Thymus (tissue), 11 donors: ENCODE data around the gene BRAT1. TPM values are rescaled to one million over a fixed set of nuclear protein-coding genes. Genes with fewer than 3 reads are reported as not detected.
"Not testable (repeated sequence)": the region's sequence is repeated elsewhere in the genome, so short reads cannot be mapped to it uniquely, and the experiment has no call there.

Experiments used
- DNase-seq, 9 donors: peaks; one replicate each; pipeline ENCODE4 v3.0.0-alpha.2; 2013; ENCODE audit warnings: low spot score in 9 of 9, low read depth in 6 of 9, missing footprints in 1 of 9
- H3K27ac ChIP-seq, 2 donors: one replicate each; pipeline ENCODE4 v1.5.1; 2013; ENCODE audit warnings: control low read depth in 1 of 2, low read depth in 1 of 2, low read length in 1 of 2, mild to moderate bottlenecking in 1 of 2, moderate library complexity in 1 of 2
- H3K27me3 ChIP-seq, 2 donors: one replicate each; pipeline ENCODE4 v1.5.1; 2013; ENCODE audit warnings: low read length in 1 of 2; ENCODE audit not compliant: control insufficient read depth in 2 of 2, insufficient read depth in 1 of 2
- H3K36me3 ChIP-seq, 2 donors: one replicate each; pipeline ENCODE4 v1.5.1; 2013; ENCODE audit warnings: low read length in 1 of 2, mild to moderate bottlenecking in 1 of 2, moderate library complexity in 1 of 2; ENCODE audit not compliant: control insufficient read depth in 2 of 2, insufficient read depth in 2 of 2
- H3K4me1 ChIP-seq, 2 donors: one replicate each; pipeline ENCODE4 v1.5.1; 2013; ENCODE audit warnings: low read length in 2 of 2; ENCODE audit not compliant: control insufficient read depth in 2 of 2, insufficient read depth in 2 of 2
- H3K4me3 ChIP-seq, 2 donors: one replicate each; pipeline ENCODE4 v1.5.1; 2013; ENCODE audit warnings: low read length in 2 of 2, control low read depth in 1 of 2, mild to moderate bottlenecking in 1 of 2
- H3K9me3 ChIP-seq, 2 donors: one replicate each; pipeline ENCODE4 v1.5.1; 2013; ENCODE audit warnings: low read length in 1 of 2, mild to moderate bottlenecking in 1 of 2; ENCODE audit not compliant: control insufficient read depth in 2 of 2, insufficient read depth in 1 of 2
- WGBS: extraction: QIAGEN DNeasy Blood & Tissue Kit; methylation state at CpG from one replicate; pipeline ENCODE4 v1.1.7; 2013; 5-methylcytosine and 5-hydroxymethylcytosine counted together
- polyA plus RNA-seq: library from polyadenylated mRNA; stranded (reverse); fragments of 200-250 nt; gene quantifications from one replicate; pipeline ENCODE4 v1.2.3, GENCODE V29; 2013
- total RNA-seq: library from RNA; stranded (reverse); fragments of 120-200 nt; gene quantifications from one replicate; pipeline ENCODE4 v1.2.4, GENCODE V29; 2013
- donor health status: healthy.

BRAT1 gene
- total and polyA plus RNA-seq, 2 donors = 19.9 to 40.8 TPM

- no peak for DNase-seq
- H3K4me1 ChIP-seq = peaks cover 0 to 5% of the 10 kb centered on the region in 2 donors
Observed at GRCh38 chr7:2597273-2597640, 41.9 kb upstream of the BRAT1 start.

GRCh38 chr7:2596464-2597272 lies 41.3 kb upstream of the BRAT1 start:
- DNase-seq = no peak
- no peak overlapping the region for H3K27ac ChIP-seq
- H3K9me3 ChIP-seq = peaks cover 0 to 5% of the 10 kb centered on the region in 2 donors
- H3K4me3 ChIP-seq = no peak overlapping the region
- no peaks in the 10 kb centered on the region for H3K27me3 ChIP-seq
- H3K4me1 ChIP-seq = no peaks in the 10 kb centered on the region
- peaks cover 4 to 19% of the 10 kb centered on the region in 2 donors for H3K36me3 ChIP-seq
- WGBS = 95% methylated on average over 22 of the region's 22 CpGs

More at GRCh38 chr7:2597273-2597640, 41.9 kb upstream of the BRAT1 start:
- Histone ChIP-seq H3K27me3 (no peaks in the 10 kb centered on the region), H3K36me3 (peaks cover 4 to 19% of the 10 kb centered on the region in 2 donors), H3K4me3 (no peak overlapping the region), H3K9me3 (peaks cover 0 to 5% of the 10 kb centered on the region in 2 donors), H3K27ac (no peak overlapping the region)
- 93% methylated on average over 13 of the region's 13 CpGs for WGBS

- WGBS = 96% methylated on average over 27 of the region's 27 CpGs
- H3K27ac ChIP-seq = no peak overlapping the region
- no peaks in the 10 kb centered on the region for H3K27me3 ChIP-seq
- peaks cover 0 to 5% of the 10 kb centered on the region in 2 donors for H3K9me3 ChIP-seq
- H3K36me3 ChIP-seq = peaks cover 4 to 19% of the 10 kb centered on the region in 2 donors
- no peaks in the 10 kb centered on the region for H3K4me1 ChIP-seq
- no peak for DNase-seq
- no peak overlapping the region for H3K4me3 ChIP-seq
Observed at GRCh38 chr7:2595258-2595860, 40.0 kb upstream of the BRAT1 start.

GRCh38 chr7:2594599-2594998 lies 39.3 kb upstream of the BRAT1 start:
- H3K36me3 ChIP-seq = peaks cover 4 to 19% of the 10 kb centered on the region in 2 donors

GRCh38 chr7:2593036-2593727 lies 37.9 kb upstream of the BRAT1 start:
- H3K27ac ChIP-seq = no peak overlapping the region
- 98% methylated on average over 38 of the region's 38 CpGs for WGBS
- H3K4me1 ChIP-seq = no peaks in the 10 kb centered on the region
- no peak for DNase-seq
- peaks cover 0 to 16% of the 10 kb centered on the region in 2 donors for H3K36me3 ChIP-seq
- no peaks in the 10 kb centered on the region for H3K27me3 ChIP-seq
- no peak overlapping the region for H3K4me3 ChIP-seq
- H3K9me3 ChIP-seq = peaks cover 0 to 5% of the 10 kb centered on the region in 2 donors

More at GRCh38 chr7:2594599-2594998, 39.3 kb upstream of the BRAT1 start:
- H3K9me3 ChIP-seq = peaks cover 0 to 5% of the 10 kb centered on the region in 2 donors
- no peak for DNase-seq
- no peaks in the 10 kb centered on the region for H3K4me1 ChIP-seq
- WGBS = 93% methylated on average over 10 of the region's 10 CpGs
- H3K27me3 ChIP-seq = no peaks in the 10 kb centered on the region
- H3K27ac ChIP-seq = no peak overlapping the region
- no peak overlapping the region for H3K4me3 ChIP-seq

- no peaks in the 10 kb centered on the region for H3K4me1 ChIP-seq
- H3K4me3 ChIP-seq = no peak overlapping the region
- peaks cover 0 to 5% of the 10 kb centered on the region in 2 donors for H3K9me3 ChIP-seq
- peaks cover 0 to 19% of the 10 kb centered on the region in 2 donors for H3K36me3 ChIP-seq
- WGBS = 98% methylated on average over 23 of the region's 23 CpGs
- no peak overlapping the region for H3K27ac ChIP-seq
- no peak for DNase-seq
- no peaks in the 10 kb centered on the region for H3K27me3 ChIP-seq
Observed at GRCh38 chr7:2592375-2592865, 37.1 kb upstream of the BRAT1 start.

GRCh38 chr7:2589941-2590340 lies 34.6 kb upstream of the BRAT1 start:
- not testable (repeated sequence) for H3K4me1 ChIP-seq, H3K27me3 ChIP-seq, H3K9me3 ChIP-seq, H3K27ac ChIP-seq, DNase-seq, H3K4me3 ChIP-seq
- peaks cover 0 to 13% of the 10 kb centered on the region in 2 donors for H3K36me3 ChIP-seq
- 94% methylated on average over 15 of the region's 15 CpGs for WGBS

- no peaks in the 10 kb centered on the region for H3K27me3 ChIP-seq
- no peaks in the 10 kb centered on the region for H3K4me1 ChIP-seq
- H3K9me3 ChIP-seq = no peaks in the 10 kb centered on the region
- 96% methylated on average over 16 of the region's 16 CpGs for WGBS
- H3K4me3 ChIP-seq = no peak overlapping the region
- no peak overlapping the region for H3K27ac ChIP-seq
- DNase-seq = no peak
- H3K36me3 ChIP-seq = peaks cover 3 to 8% of the 10 kb centered on the region in 2 donors
Observed at GRCh38 chr7:2589341-2589740, 34.0 kb upstream of the BRAT1 start.

- 98% methylated on average over 21 of the region's 21 CpGs for WGBS
- H3K9me3 ChIP-seq = no peaks in the 10 kb centered on the region
- no peak overlapping the region for H3K27ac ChIP-seq
- DNase-seq = no peak
- no peaks in the 10 kb centered on the region for H3K4me1 ChIP-seq
- H3K27me3 ChIP-seq = no peaks in the 10 kb centered on the region
- peaks cover 3 to 8% of the 10 kb centered on the region in 2 donors for H3K36me3 ChIP-seq
- no peak overlapping the region for H3K4me3 ChIP-seq
Observed at GRCh38 chr7:2587778-2588177, 32.5 kb upstream of the BRAT1 start.
